Measurements from ENCODE around the gene APBB2. TPM values are rescaled to one million over a fixed set of nuclear protein-coding genes. Genes with fewer than 3 reads are reported as not detected.

The APBB2 gene
- total and polyA plus RNA-seq, 10 of the 15 experiments (the other 5 are each of a cell fraction or from before 2014, with no cell fraction given), result 2.7 to 24.6 (median 19.0) TPM

DNA sequence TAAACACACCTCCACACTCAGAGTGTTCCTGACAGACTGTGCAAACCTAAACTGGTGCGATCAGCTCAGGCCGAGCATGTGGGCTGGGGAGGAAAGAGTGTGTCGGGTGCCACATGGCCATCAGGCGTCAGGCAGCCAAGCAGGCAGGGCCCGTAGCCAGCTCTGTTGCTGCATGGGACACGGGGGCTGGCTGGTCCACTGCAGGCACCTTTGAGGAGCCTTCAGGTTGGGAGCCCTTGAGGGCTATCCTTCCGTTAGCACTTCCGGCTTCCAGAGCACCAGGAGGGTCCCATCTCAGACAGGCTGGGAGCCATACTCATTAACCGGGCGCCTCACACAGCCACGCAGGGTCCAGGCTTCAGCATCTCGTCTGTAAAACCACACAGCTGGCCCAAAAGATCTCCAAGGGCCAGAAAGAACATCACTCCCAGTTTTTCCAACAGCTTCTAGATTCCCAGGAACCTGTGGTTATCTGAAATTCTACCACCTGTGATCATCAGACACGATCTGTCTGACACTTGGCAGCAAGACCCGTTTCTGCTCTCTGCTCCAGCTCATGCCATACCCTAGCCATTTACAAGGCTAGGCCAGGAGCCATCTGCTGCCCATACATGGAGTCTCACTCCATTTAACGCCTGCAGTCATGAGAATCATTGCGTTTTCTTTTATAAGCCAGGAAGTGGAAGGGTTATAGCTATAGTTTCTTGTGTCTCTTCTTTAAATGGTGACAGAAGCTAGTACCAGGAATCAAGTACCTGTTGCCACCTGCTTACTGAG lies 377.1 kb downstream of the APBB2 start:
- no TSS peak for BruUV-seq (replicated peaks)
- SMC1A ChIA-PET (ENCODE audit: uncharacterized antibody, unreplicated experiment), result interaction anchor here (1.5 kb wide), 1 partner anchor 101 kb away, joined by 7 read pairs; no protein-coding TSS in a partner anchor
- 85% methylated on average over 16 of the region's 16 CpGs for WGBS (ENCODE audit: insufficient coverage, insufficient replicate concordance, low lambda C conversion rate, missing lambda C conversion rate)

More for the DNA sequence above, 377.1 kb downstream of the APBB2 start:
- ATAC-seq, result no peak
- no peak overlapping the region for H3K4me3 ChIP-seq
- intact Hi-C loops (cut with micrococcal nuclease; ENCODE audit: unreplicated experiment), result no loop called here
- in situ Hi-C loops (cut with MboI), result no loop called here
- H3K27ac ChIP-seq (ENCODE audit: control insufficient read depth, insufficient read depth), result no peak overlapping the region
- TF ChIP-seq CHD2 (IDR thresholded peaks at IDR 0.05; ENCODE audit: borderline replicate concordance, low read depth, low read length) (no peak), SMC3 (IDR thresholded peaks at IDR 0.05; ENCODE audit: borderline replicate concordance, low read length) (no peak), CBFB (IDR thresholded peaks at IDR 0.05; ENCODE audit: low read depth) (no peak), MEF2B (IDR thresholded peaks at IDR 0.05; ENCODE audit: partially characterized antibody, poor library complexity, severe bottlenecking) (no peak), CEBPB (IDR thresholded peaks at IDR 0.05; ENCODE audit: borderline replicate concordance in 1 of 2, low read depth in 2 of 2, low read length in 2 of 2) (no peak), FOS (IDR thresholded peaks at IDR 0.05; ENCODE audit: borderline replicate concordance, extremely low read depth, insufficient read length) (no peak), TARDBP (IDR thresholded peaks at IDR 0.05; ENCODE audit: borderline replicate concordance) (no peak), EGR1 (IDR thresholded peaks at IDR 0.05; ENCODE audit: borderline replicate concordance in 1 of 2, low read depth in 2 of 2, low read length in 2 of 2) (no peak), HDAC2 (IDR thresholded peaks at IDR 0.05) (no peak), ZNF207 (IDR thresholded peaks at IDR 0.05; ENCODE audit: borderline replicate concordance) (no peak), KAT2A (conservative IDR thresholded peaks at IDR 0.05; ENCODE audit: control insufficient read depth, low read depth, low read length) (no peak)
- TF ChIP-seq, protein P1, sequence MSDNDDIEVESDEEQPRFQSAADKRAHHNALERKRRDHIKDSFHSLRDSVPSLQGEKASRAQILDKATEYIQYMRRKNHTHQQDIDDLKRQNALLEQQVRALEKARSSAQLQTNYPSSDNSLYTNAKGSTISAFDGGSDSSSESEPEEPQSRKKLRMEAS (IDR thresholded peaks at IDR 0.05; ENCODE audit: low read depth, low read length), result no peak
- TF ChIP-seq, protein P2, sequence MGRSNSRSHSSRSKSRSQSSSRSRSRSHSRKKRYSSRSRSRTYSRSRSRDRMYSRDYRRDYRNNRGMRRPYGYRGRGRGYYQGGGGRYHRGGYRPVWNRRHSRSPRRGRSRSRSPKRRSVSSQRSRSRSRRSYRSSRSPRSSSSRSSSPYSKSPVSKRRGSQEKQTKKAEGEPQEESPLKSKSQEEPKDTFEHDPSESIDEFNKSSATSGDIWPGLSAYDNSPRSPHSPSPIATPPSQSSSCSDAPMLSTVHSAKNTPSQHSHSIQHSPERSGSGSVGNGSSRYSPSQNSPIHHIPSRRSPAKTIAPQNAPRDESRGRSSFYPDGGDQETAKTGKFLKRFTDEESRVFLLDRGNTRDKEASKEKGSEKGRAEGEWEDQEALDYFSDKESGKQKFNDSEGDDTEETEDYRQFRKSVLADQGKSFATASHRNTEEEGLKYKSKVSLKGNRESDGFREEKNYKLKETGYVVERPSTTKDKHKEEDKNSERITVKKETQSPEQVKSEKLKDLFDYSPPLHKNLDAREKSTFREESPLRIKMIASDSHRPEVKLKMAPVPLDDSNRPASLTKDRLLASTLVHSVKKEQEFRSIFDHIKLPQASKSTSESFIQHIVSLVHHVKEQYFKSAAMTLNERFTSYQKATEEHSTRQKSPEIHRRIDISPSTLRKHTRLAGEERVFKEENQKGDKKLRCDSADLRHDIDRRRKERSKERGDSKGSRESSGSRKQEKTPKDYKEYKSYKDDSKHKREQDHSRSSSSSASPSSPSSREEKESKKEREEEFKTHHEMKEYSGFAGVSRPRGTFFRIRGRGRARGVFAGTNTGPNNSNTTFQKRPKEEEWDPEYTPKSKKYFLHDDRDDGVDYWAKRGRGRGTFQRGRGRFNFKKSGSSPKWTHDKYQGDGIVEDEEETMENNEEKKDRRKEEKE (IDR thresholded peaks at IDR 0.05), result no peak
- RAD21 ChIA-PET (ENCODE audit: unreplicated experiment), result interaction anchor here (0.8 to 1.0 kb wide), 2 partner anchors 100 to 101 kb away, joined by 3 read pairs; no protein-coding TSS in a partner anchor
- no peak overlapping the region for H3K9ac ChIP-seq (ENCODE audit: control insufficient read depth, insufficient read depth, low read length)
- H2AFZ ChIP-seq (ENCODE audit: control insufficient read depth, low read depth, low read length), result no peak overlapping the region
- peaks cover 15% of the 10 kb centered on the region for H3K4me1 ChIP-seq (ENCODE audit: control insufficient read depth, insufficient read depth, low read length)
- POLR2A ChIA-PET, result interaction anchor here (0.6 kb wide), 1 partner anchor 111 kb away, joined by 4 read pairs; no protein-coding TSS in a partner anchor
- CTCF ChIA-PET, result interaction anchor here (0.9 to 1.4 kb wide), 3 partner anchors 76 to 102 kb away, joined by 3 read pairs; no protein-coding TSS in a partner anchor
- no peak for DNase-seq (ENCODE audit: low read depth, low spot score)
- FAIRE-seq, result no peak
- H4K20me1 ChIP-seq (ENCODE audit: control insufficient read depth, insufficient read depth), result no peaks in the 10 kb centered on the region
- H3K36me3 ChIP-seq (ENCODE audit: control insufficient read depth in 2 of 2, insufficient read depth in 2 of 2, low read length in 1 of 2), result no peaks in the 10 kb centered on the region; a peak in 1 of 4 replicates
- no peaks in the 10 kb centered on the region for H3K79me2 ChIP-seq (ENCODE audit: control insufficient read depth, insufficient read depth, low read length)
- H3K9me3 ChIP-seq (replicated peaks; ENCODE audit: control insufficient read depth, insufficient read depth, low read length), result no peaks in the 10 kb centered on the region
- no peaks in the 10 kb centered on the region for H3K27me3 ChIP-seq (replicated peaks in 1 of 2; ENCODE audit: control insufficient read depth in 2 of 2, insufficient read depth in 2 of 2, low read length in 1 of 2)
- no peak overlapping the region for H3K4me2 ChIP-seq (ENCODE audit: control insufficient read depth, insufficient read depth)
